ENCODE data around the gene RBMY1B.
"Not testable (repeated sequence)": the region's sequence is repeated elsewhere in the genome, so short reads cannot be mapped to it uniquely, and the experiment has no call there.

RBMY1B gene

DNA sequence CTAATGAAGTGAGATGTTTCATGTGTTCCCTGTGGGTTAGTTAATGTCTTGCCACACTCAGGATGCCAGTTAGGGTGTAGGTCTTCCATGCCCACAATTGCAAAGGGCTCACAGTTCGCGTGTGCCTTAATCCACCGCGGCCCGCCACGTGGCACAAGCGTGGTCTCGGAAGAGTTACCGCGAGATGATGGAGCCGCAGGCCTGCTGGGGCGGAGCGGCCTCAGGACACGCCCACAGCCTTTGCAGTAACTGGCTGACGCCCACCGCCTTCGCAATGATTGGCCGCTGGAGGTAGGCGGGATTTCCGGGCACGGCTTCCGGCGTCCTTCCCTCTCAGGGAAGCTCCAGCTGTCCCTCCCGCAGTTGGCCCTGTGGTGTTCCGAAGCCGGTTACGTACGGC, at the start of gene RBMY1B:
TSS of gene RBMY1B (plus strand) at position 301 of the 400 bp plus-strand sequence. CDS start 2,013 bp downstream, outside the sequence.
- DNase-seq = not testable (repeated sequence)

DNA sequence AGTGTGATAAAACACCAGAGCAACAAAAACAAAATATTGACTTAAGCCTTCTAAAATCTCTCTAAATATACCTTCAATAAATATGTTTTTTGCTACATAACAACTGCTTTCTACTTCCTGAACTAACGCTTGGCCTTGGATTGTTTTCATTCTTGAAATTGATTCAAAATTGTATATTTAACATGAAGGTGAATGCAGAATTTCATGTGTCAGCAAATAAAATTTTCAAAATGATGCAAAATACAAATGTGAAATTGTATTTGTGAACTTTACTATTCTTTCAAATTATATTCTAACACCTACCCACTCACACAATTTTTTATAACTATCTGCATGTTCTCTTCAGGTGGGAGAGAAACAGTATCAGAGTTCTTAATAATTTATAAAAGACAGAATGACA, 48.2 kb upstream of the RBMY1B start:
- DNase-seq = not testable (repeated sequence)

DNA sequence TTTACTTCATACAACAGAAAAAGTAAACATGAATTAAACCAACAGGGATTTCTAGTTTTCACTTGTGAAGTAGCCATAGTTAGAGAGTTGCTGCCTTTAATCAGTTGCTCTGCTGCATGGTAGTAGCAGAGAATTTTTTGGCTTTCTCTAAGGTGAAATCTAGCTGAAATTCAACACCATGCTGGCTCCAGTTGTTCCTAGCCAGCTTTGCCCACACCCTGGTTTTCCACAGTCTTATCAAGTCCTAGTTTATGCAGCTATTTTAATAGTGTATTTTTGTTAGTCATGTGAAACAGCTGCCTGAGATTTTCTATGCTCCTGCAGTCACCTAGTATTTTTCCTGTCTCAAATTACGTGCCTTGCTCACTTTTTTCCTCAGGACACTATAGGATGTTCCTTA, 28.2 kb upstream of the RBMY1B start:
- no peak for DNase-seq

DNA sequence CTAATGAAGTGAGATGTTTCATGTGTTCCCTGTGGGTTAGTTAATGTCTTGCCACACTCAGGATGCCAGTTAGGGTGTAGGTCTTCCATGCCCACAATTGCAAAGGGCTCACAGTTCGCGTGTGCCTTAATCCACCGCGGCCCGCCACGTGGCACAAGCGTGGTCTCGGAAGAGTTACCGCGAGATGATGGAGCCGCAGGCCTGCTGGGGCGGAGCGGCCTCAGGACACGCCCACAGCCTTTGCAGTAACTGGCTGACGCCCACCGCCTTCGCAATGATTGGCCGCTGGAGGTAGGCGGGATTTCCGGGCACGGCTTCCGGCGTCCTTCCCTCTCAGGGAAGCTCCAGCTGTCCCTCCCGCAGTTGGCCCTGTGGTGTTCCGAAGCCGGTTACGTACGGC, 23.4 kb downstream of the RBMY1B start, which contains the start of gene RBMY1A1:
TSS of gene RBMY1A1 (plus strand) at position 301 of the 400 bp plus-strand sequence. CDS start 2,013 bp downstream, outside the sequence.
- DNase-seq = not testable (repeated sequence)

DNA sequence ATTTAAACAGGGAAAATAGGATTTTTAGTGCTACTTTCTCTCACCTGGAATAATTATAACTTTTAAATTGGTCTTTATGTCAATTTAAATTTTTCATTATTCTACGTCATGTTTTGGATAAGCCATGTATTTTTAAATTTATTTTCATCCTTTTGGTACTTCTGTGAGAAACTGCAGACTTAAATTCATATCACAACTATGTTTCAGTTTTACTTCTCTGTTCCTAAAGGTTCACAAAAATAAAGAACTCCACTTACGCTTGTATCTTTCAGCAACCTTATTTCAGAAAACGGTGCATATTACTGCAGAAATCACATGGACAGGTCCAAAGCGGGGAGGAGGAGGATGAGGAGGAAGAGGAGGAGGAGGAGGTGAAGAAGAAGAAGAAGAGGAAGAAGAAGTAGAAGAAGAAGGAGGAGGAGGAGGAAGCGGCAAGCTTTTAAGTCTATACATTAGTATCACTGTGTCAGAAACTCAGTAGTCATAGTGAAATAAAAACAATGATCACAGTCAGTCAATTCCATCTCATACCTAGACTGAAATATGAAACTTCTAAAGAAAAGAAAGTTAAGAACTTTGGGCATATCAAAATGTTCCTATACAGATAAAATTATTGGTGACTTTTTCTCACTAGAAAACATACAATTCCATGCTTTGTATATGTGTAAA, 48.3 kb downstream of the RBMY1B start:
- not testable (repeated sequence) for DNase-seq
